HepG2 (cell line): ENCODE data around the gene GPR156. TPM values are rescaled to one million over a fixed set of nuclear protein-coding genes. Genes with fewer than 3 reads are reported as not detected.

Source experiments
- ATAC-seq: fragments of 200-7000 bp; cut with Tn5 transposase; 3 replicates; pipeline ENCODE4 v1.9.1; 2020; ENCODE audit warnings: mild to moderate bottlenecking, moderate library complexity
- BruUV-seq: library from RNA; stranded (reverse); fragments of 400-500 nt; replicated peaks from 2 replicates; lab custom pipeline; 2021; lab: Mats Ljungman, UMichigan
- CTCF ChIA-PET: fragments of 300-600 bp; formaldehyde crosslinking; extraction: SDS; loops from one replicate; lab custom pipeline; 2021; ENCODE audit warnings: low total read pairs, inconsistent platforms, low intra/inter-chr PET ratio; lab: Yijun Ruan, JAX
- POLR2A ChIA-PET: fragments of 350-600 bp; sonication (Branson Sonifier 250); formaldehyde crosslinking; loops from one replicate; lab custom pipeline; 2020; ENCODE audit warnings: antibody characterized with exemption, inconsistent platforms; lab: Yijun Ruan, JAX
- DNase-seq: peaks from one replicate; pipeline ENCODE4 v3.0.0-alpha.2; 2015; ENCODE audit warnings: low spot score
- FAIRE-seq: peaks from 3 replicates; lab custom pipeline; 2011; peaks lifted over from hg19 to GRCh38; lab: Jason Lieb, UNC
- H2AFZ ChIP-seq: one replicate; pipeline ENCODE4 v1.6.1; 2011; ENCODE audit warnings: low read length, inconsistent platforms
- H3K27ac ChIP-seq: fragments of 300-600 bp; 3 replicates; pipeline ENCODE4 v1.8.0; 2011; ENCODE audit warnings: mixed run types, mild to moderate bottlenecking, mixed read lengths, low read length, inconsistent platforms; ENCODE audit not compliant: insufficient read depth; ENCODE audit errors: extremely low read length
- H3K27me3 ChIP-seq, 2 experiments: fragments of 200-600 bp in 1 of 2; 2 replicates in 1 of 2; 3 replicates in 1 of 2; pipeline versions ENCODE4 v1.6.0 to v1.8.0; 2011; ENCODE audit warnings: low read length in 2 of 2, mild to moderate bottlenecking in 2 of 2, moderate library complexity in 2 of 2, inconsistent platforms in 1 of 2; ENCODE audit not compliant: insufficient read depth in 2 of 2, control insufficient read depth in 1 of 2
- H3K36me3 ChIP-seq, 2 experiments: fragments of 200-600 bp in 1 of 2; replicated peaks in 1 of 2; 2 replicates in 1 of 2; 3 replicates in 1 of 2; pipeline versions ENCODE4 v1.5.1 to v1.8.0; 2011; ENCODE audit warnings: low read length in 2 of 2, inconsistent platforms in 1 of 2; ENCODE audit not compliant: insufficient read depth in 2 of 2, control insufficient read depth in 1 of 2
- H3K4me1 ChIP-seq: 2 replicates; pipeline ENCODE4 v1.5.1; 2012; ENCODE audit warnings: low read length, inconsistent platforms; ENCODE audit not compliant: insufficient read depth
- H3K4me2 ChIP-seq: 2 replicates; pipeline ENCODE4 v1.6.0; 2011; ENCODE audit warnings: low read depth, low read length, inconsistent platforms
- H3K4me3 ChIP-seq, 3 experiments: fragments of 200-600 bp in 1 of 3; sonication (generic), shearing (Covaris generic) in 1 of 3; replicated peaks in 1 of 3; 2 replicates each; pipeline ENCODE4 v1.5.1; 2011 to 2016; ENCODE audit warnings: low read length in 3 of 3, inconsistent platforms in 2 of 3, low read depth in 2 of 3, mild to moderate bottlenecking in 2 of 3, control low read depth in 1 of 3, mixed read lengths in 1 of 3; ENCODE audit not compliant: insufficient read depth in 1 of 3
- H3K79me2 ChIP-seq: one replicate; pipeline ENCODE4 v1.6.1; 2011; ENCODE audit warnings: low read length, inconsistent platforms; ENCODE audit not compliant: insufficient read depth
- H3K9ac ChIP-seq: 2 replicates; pipeline ENCODE4 v1.6.0; 2011; ENCODE audit warnings: mild to moderate bottlenecking, low read depth, low read length, inconsistent platforms; ENCODE audit not compliant: insufficient read depth
- H3K9me3 ChIP-seq: 2 replicates; pipeline ENCODE4 v1.5.1; 2012; ENCODE audit warnings: mild to moderate bottlenecking, low read length
- H4K20me1 ChIP-seq: 2 replicates; pipeline ENCODE4 v1.6.0; 2011; ENCODE audit warnings: inconsistent platforms, mild to moderate bottlenecking, low read length, moderate library complexity; ENCODE audit not compliant: insufficient read depth
- CEBPB ChIP-seq: IDR thresholded peaks from 2 replicates; pipeline ENCODE4 v1.6.1; 2011; ENCODE audit warnings: low read depth, low read length, improper control_type of control experiment, borderline replicate concordance
- EED ChIP-seq: sonication (generic); formaldehyde crosslinking; IDR thresholded peaks from 2 replicates; pipeline ENCODE4 v1.5.0; 2020; ENCODE audit warnings: mild to moderate bottlenecking, missing genetic modification reagents
- GMEB2 ChIP-seq: IDR thresholded peaks from 2 replicates; pipeline ENCODE4 v1.6.1; 2016; ENCODE audit warnings: missing biosample characterization, missing genetic modification reagents, low read depth
- HDAC2 ChIP-seq: sonication (generic); formaldehyde crosslinking; IDR thresholded peaks from 2 replicates; pipeline ENCODE4 v1.4.0; 2020; ENCODE audit warnings: missing genetic modification reagents
- HMGXB4 ChIP-seq, 2 experiments: sonication (generic) in 1 of 2; formaldehyde crosslinking in 1 of 2; IDR thresholded peaks; 2 replicates each; pipeline versions ENCODE4 v1.4.0 to v1.6.1; 2018 to 2020; ENCODE audit warnings: missing genetic modification reagents in 2 of 2, borderline replicate concordance in 1 of 2, low read depth in 1 of 2, mild to moderate bottlenecking in 1 of 2, missing biosample characterization in 1 of 2
- MBNL3 ChIP-seq: fragments of 250-450 bp; sonication (Bioruptor Pico); conservative IDR thresholded peaks from 2 replicates; pipeline ENCODE4 v1.8.0; 2022; ENCODE audit warnings: mild to moderate bottlenecking, inconsistent platforms
- TCF7 ChIP-seq: sonication (generic); IDR thresholded peaks from 2 replicates; pipeline ENCODE4 v1.6.1; 2016; ENCODE audit warnings: antibody characterized with exemption, low read depth
- TCF7L2 ChIP-seq: IDR thresholded peaks from 2 replicates; pipeline ENCODE4 v1.6.1; 2011; ENCODE audit warnings: mild to moderate bottlenecking, low read depth, low read length, moderate library complexity
- THAP7 ChIP-seq: sonication (generic); formaldehyde crosslinking; IDR thresholded peaks from 2 replicates; pipeline ENCODE4 v1.8.1; 2023; ENCODE audit warnings: mild to moderate bottlenecking, missing genetic modification reagents
- ZNF772 ChIP-seq: sonication (generic); formaldehyde crosslinking; IDR thresholded peaks from 2 replicates; pipeline ENCODE4 v1.5.0; 2020; ENCODE audit warnings: mild to moderate bottlenecking, missing genetic modification reagents
- ZSCAN22 ChIP-seq: sonication (generic); formaldehyde crosslinking; IDR thresholded peaks from 2 replicates; pipeline ENCODE4 v1.4.0; 2020; ENCODE audit warnings: mild to moderate bottlenecking, missing genetic modification reagents
- WGBS: methylation state at CpG from one replicate; pipeline ENCODE4 v1.1.6; 2017; ENCODE audit warnings: low lambda C conversion rate; 5-methylcytosine and 5-hydroxymethylcytosine counted together
- in situ Hi-C: cut with HindIII; loops from 2 replicates; pipeline ENCODE4 v1.10.0; 2017; ENCODE audit warnings: low pct_unique_long_range_greater_than_20kb; ENCODE audit not compliant: extremely low pct_ligation_motif_present
- intact Hi-C: fragments of 100-400 bp; cut with micrococcal nuclease; formaldehyde crosslinking; loops from one replicate; pipeline ENCODE4 v1.10.0; 2022; ENCODE audit not compliant: unreplicated experiment
- polyA plus RNA-seq, 8 experiments: library from polyadenylated mRNA; depleted of rRNA in 3 of 8; stranded (reverse) in 7 of 8; unstranded in 1 of 8; fragments of >200 nt; fragmentation: Illumina TruSeq in 4 of 8; extraction: Trizol in 4 of 8; gene quantifications; 2 replicates each; pipeline versions ENCODE4 v1.2.1 to v1.2.3, GENCODE V29; 2011 to 2016; ENCODE audit warnings: low read depth in 4 of 8, missing spikeins in 1 of 8, mixed read lengths in 1 of 8; ENCODE audit not compliant: insufficient read depth in 1 of 8
- total RNA-seq, 5 experiments: library from RNA; depleted of rRNA; stranded (reverse); fragments of >200 nt; fragmentation: Illumina TruSeq; extraction: Trizol; gene quantifications; 2 replicates each; pipeline ENCODE4 v1.2.3, GENCODE V29; 2016; ENCODE audit warnings: low read depth in 1 of 5

The GPR156 gene
- total and polyA plus RNA-seq, 2 of the 13 experiments (the other 11 are each of a cell fraction or from before 2014, with no cell fraction given): not detected

GRCh38 chr3:120129051-120129450 is 156.0 kb downstream of the GPR156 start:
- CTCF ChIA-PET: no interaction called here
- no peaks in the 10 kb centered on the region for H4K20me1 ChIP-seq
- TF ChIP-seq TCF7 (no peak), HDAC2 (no peak), GMEB2 (CRISPR knock-in tag) (no peak), CEBPB (no peak), TCF7L2 (no peak), ZNF772 (CRISPR knock-in tag) (no peak), HMGXB4 (CRISPR knock-in tag; IDR thresholded peaks at IDR 0.05; ENCODE audit: borderline replicate concordance in 1 of 2, low read depth in 1 of 2) (no peak), ZSCAN22 (CRISPR knock-in tag) (no peak), EED (CRISPR knock-in tag) (no peak), MBNL3 (no peak), THAP7 (CRISPR knock-in tag) (no peak)
- TF ChIP-seq, all 625 proteins: peak for 0
- intact Hi-C loops: no loop called here
- no peaks in the 10 kb centered on the region for H3K27me3 ChIP-seq
- ATAC-seq (no peak), FAIRE-seq (no peak), DNase-seq (no peak)
- no peak overlapping the region for H2AFZ ChIP-seq
- BruUV-seq: no TSS peak
- in situ Hi-C loops: no loop called here
- H3K4me2 ChIP-seq: no peak overlapping the region
- H3K4me1 ChIP-seq: no peaks in the 10 kb centered on the region
- H3K27ac ChIP-seq: no peak overlapping the region
- no peaks in the 10 kb centered on the region for H3K79me2 ChIP-seq
- no peaks in the 10 kb centered on the region for H3K9me3 ChIP-seq
- POLR2A ChIA-PET: interaction anchor here (1.2 kb wide), 1 partner anchor 34 kb away, joined by 6 read pairs; no protein-coding TSS in a partner anchor
- H3K4me3 ChIP-seq: no peak overlapping the region
- no peaks in the 10 kb centered on the region for H3K36me3 ChIP-seq
- WGBS: 94% methylated on average over 1 of the region's 1 CpG
- H3K9ac ChIP-seq: no peak overlapping the region
